ENCODE measurements around the gene TMEM123. TPM values are rescaled to one million over a fixed set of nuclear protein-coding genes. Genes with fewer than 3 reads are reported as not detected.

The TMEM123 gene
- total and polyA plus RNA-seq, 2 of the 8 experiments (the other 6 are each of a cell fraction or from before 2014, with no cell fraction given) = 75.5 to 80.1 TPM

- peaks cover 0 to 7% of the 10 kb centered on the region in 2 experiments; a peak in 2 of 4 replicates for H3K79me2 ChIP-seq (ENCODE audit: control insufficient read depth in 1 of 2, insufficient read depth in 2 of 2, low read length in 2 of 2)
Measured at GRCh38 chr11:102437727-102438126, 14.8 kb downstream of the TMEM123 start.

More at GRCh38 chr11:102437727-102438126, 14.8 kb downstream of the TMEM123 start:
- Histone ChIP-seq H4K8ac (ENCODE audit: extremely low read depth, insufficient read depth, low read length) (no peak overlapping the region), H2BK15ac (ENCODE audit: low read length) (no peak overlapping the region), H3K79me1 (ENCODE audit: low read depth, low read length) (no peaks in the 10 kb centered on the region), H3K23ac (ENCODE audit: insufficient read length) (no peak overlapping the region), H3K23me2 (ENCODE audit: low read depth, low read length) (no peaks in the 10 kb centered on the region), H3K27ac (ENCODE audit: low read depth, low read length) (no peak overlapping the region), H3K9ac (replicated peaks in 1 of 4; ENCODE audit: extremely low read depth in 1 of 4, low read depth in 3 of 4, low read length in 3 of 4) (no peak overlapping the region), H3K4ac (replicated peaks; ENCODE audit: insufficient read length, low read depth, low read length) (no peak overlapping the region), H2BK120ac (replicated peaks; ENCODE audit: low read depth, low read length) (no peak overlapping the region), H2BK20ac (ENCODE audit: low read length) (no peak overlapping the region), H2AFZ (ENCODE audit: low read length) (no peak overlapping the region), H3K36me3 (ENCODE audit: control insufficient read depth in 2 of 4, insufficient read depth in 4 of 4, low read length in 3 of 4) (peaks cover 0 to 19% (median 2%) of the 10 kb centered on the region in 4 experiments; a peak in 2 of 8 replicates), H3K27me3 (replicated peaks in 1 of 4; ENCODE audit: control insufficient read depth in 3 of 4, extremely low read depth in 1 of 4, insufficient read depth in 3 of 4, low read length in 3 of 4) (no peaks in the 10 kb centered on the region), H2AK5ac (ENCODE audit: low read depth, low read length) (no peak overlapping the region), H2BK5ac (ENCODE audit: low read depth, low read length) (no peak overlapping the region), H3K18ac (ENCODE audit: extremely low read depth, low read length) (no peak overlapping the region), H3K4me2 (ENCODE audit: insufficient read depth in 1 of 2, low read depth in 2 of 2, low read length in 2 of 2) (no peak overlapping the region), H3K9me3 (ENCODE audit: insufficient read depth in 2 of 2, low read depth in 1 of 2, low read length in 1 of 2) (peaks cover 9 to 18% of the 10 kb centered on the region in 2 experiments), H4K20me1 (replicated peaks in 1 of 2; ENCODE audit: control insufficient read depth in 1 of 2, insufficient read depth in 2 of 2, low read length in 2 of 2) (no peaks in the 10 kb centered on the region), H2BK12ac (ENCODE audit: low read depth, low read length) (no peak overlapping the region), H3K4me3 (ENCODE audit: extremely low read depth in 1 of 4, insufficient read depth in 2 of 4, low read depth in 3 of 4, low read length in 4 of 4) (no peak overlapping the region), H3K4me1 (replicated peaks in 1 of 4; ENCODE audit: control insufficient read depth in 3 of 4, insufficient read depth in 4 of 4, low read length in 3 of 4) (no peaks in the 10 kb centered on the region), H4K91ac (replicated peaks; ENCODE audit: insufficient read length, low read length) (no peak overlapping the region), H3K14ac (ENCODE audit: insufficient read length) (no peak overlapping the region), H4K5ac (ENCODE audit: insufficient read length, low read depth, low read length) (no peak overlapping the region), H3K56ac (replicated peaks; ENCODE audit: insufficient read length, low read depth, low read length) (no peak overlapping the region)
- TF ChIP-seq SRF (IDR thresholded peaks at IDR 0.05; ENCODE audit: low read depth, low read length) = no peak
- no peak for TF ChIP-seq HDAC2 (IDR thresholded peaks at IDR 0.05; ENCODE audit: borderline replicate concordance in 1 of 2, low read depth in 2 of 2, low read length in 2 of 2)
- TF ChIP-seq JUND (IDR thresholded peaks at IDR 0.05; ENCODE audit: low read length) = no peak
- no peak for TF ChIP-seq POU5F1 (IDR thresholded peaks at IDR 0.05; ENCODE audit: low read depth, low read length)
- TF ChIP-seq TAF1 (IDR thresholded peaks at IDR 0.05; ENCODE audit: low read depth, low read length) = no peak
- TF ChIP-seq YY1 (IDR thresholded peaks at IDR 0.05; ENCODE audit: low read depth, low read length) = no peak
- no peak for TF ChIP-seq ASH2L (IDR thresholded peaks at IDR 0.05; ENCODE audit: low read length)
- TF ChIP-seq SUZ12 (IDR thresholded peaks at IDR 0.05; ENCODE audit: low read length) = no peak
- no peak for TF ChIP-seq JUN (IDR thresholded peaks at IDR 0.05; ENCODE audit: low read depth, low read length)
- TF ChIP-seq CHD2 (IDR thresholded peaks at IDR 0.05; ENCODE audit: low read length) = no peak
- TF ChIP-seq POLR2A (IDR thresholded peaks at IDR 0.05; ENCODE audit: control extremely low read depth in 1 of 2, low read depth in 2 of 2, low read length in 2 of 2) = no peak
- no peak for TF ChIP-seq BACH1 (IDR thresholded peaks at IDR 0.05; ENCODE audit: low read length)
- TF ChIP-seq EGR1 (IDR thresholded peaks at IDR 0.05; ENCODE audit: borderline replicate concordance, low read depth, low read length) = no peak
- TF ChIP-seq SP1 (IDR thresholded peaks at IDR 0.05; ENCODE audit: low read depth, low read length) = no peak
- no peak for TF ChIP-seq BRCA1 (IDR thresholded peaks at IDR 0.05; ENCODE audit: low read depth, low read length)
- TF ChIP-seq CEBPB (IDR thresholded peaks at IDR 0.05; ENCODE audit: low read depth, low read length) = no peak
- no peak for DNase-seq (ENCODE audit: low read depth in 1 of 2, low spot score in 2 of 2)
- ChIA-PET POLR2A (ENCODE audit: partially characterized antibody) (interaction anchor here (0.7 to 2.1 kb wide), 3 partner anchors 14 to 96 kb away, joined by 3 to 8 read pairs (median 3); no protein-coding TSS in a partner anchor), CTCF (ENCODE audit: partially characterized antibody) (interaction anchor here (0.7 kb wide), 1 partner anchor 13 kb away, joined by 3 read pairs; no protein-coding TSS in a partner anchor)
- WGBS, 2 experiments (ENCODE audit: extremely low coverage in 1 of 2, insufficient coverage in 1 of 2, insufficient read length in 1 of 2, insufficient replicate concordance in 2 of 2, low coverage in 1 of 2, low lambda C conversion rate in 2 of 2, missing lambda C conversion rate in 1 of 2) = 79% methylated on average over 2 of the region's 2 CpGs; no CpG with 5 or more reads in 1 of the 2 experiments
- no peak for FAIRE-seq
